ENCODE data around the gene ZNF200. TPM values are rescaled to one million over a fixed set of nuclear protein-coding genes. Genes with fewer than 3 reads are reported as not detected.

ZNF200 gene
- total RNA-seq, 4 donors from 2014 or later, result 5.2 to 10.2 (median 9.1) TPM

DNA sequence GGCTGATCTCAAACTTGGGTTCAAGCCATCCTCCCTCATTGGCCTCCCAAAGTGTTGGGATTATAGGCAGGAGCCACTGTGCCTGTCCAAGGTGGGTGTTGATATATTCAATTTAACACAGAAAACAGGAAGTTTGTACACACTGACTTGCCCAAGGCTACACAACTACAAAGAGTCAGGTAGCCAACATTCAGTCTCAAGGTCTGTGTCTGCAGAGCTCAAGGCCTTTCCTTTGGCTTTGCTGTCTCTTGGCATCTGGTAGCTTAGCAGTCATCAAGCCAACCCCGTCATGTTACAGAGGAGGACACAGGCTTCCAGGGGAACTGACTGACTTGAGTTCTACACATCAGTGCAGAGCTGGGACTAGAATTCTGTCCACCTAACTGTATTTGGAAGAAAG is 33.3 kb upstream of the ZNF200 start:
- 79 to 80% methylated on average over 1 of the region's 1 CpG for WGBS, 2 donors
- TF ChIP-seq EP300 (IDR thresholded peaks at IDR 0.05), result no peak

GRCh38 chr16:3266873-3267537 is 32.0 kb upstream of the ZNF200 start:
- Histone ChIP-seq H3K27ac (no peak overlapping the region), H3K4me1 (peaks cover 0 to 31% (median 0%) of the 10 kb centered on the region in 4 donors), H3K36me3 (peaks cover 0 to 51% (median 0%) of the 10 kb centered on the region in 3 donors), H3K4me3 (no peak overlapping the region), H3K9me3 (peaks cover 0 to 58% (median 0%) of the 10 kb centered on the region in 4 donors), H3K27me3 (no peaks in the 10 kb centered on the region)
- TF ChIP-seq EP300 (IDR thresholded peaks at IDR 0.05) (no peak), CTCF (IDR thresholded peaks at IDR 0.05) (peak in 2 of 5 experiments; percentile 16 to 26)
- DNase-seq (ENCODE audit: low spot score in 2 of 2), result no peak
- 48 to 49% methylated on average over 5 of the region's 5 CpGs for WGBS, 2 donors

More for the DNA sequence above, 33.3 kb upstream of the ZNF200 start:
- no peak for DNase-seq (ENCODE audit: low spot score in 2 of 2)
- Histone ChIP-seq H3K36me3 (peaks cover 0 to 51% (median 0%) of the 10 kb centered on the region in 3 donors), H3K9me3 (peaks cover 0 to 59% (median 0%) of the 10 kb centered on the region in 4 donors), H3K27ac (no peak overlapping the region), H3K4me1 (peaks cover 0 to 28% (median 0%) of the 10 kb centered on the region in 4 donors), H3K4me3 (no peak overlapping the region), H3K27me3 (no peaks in the 10 kb centered on the region)

GRCh38 chr16:3264137-3265036 is 29.4 kb upstream of the ZNF200 start:
- WGBS, 2 donors, result 2 to 3% methylated on average over 51 to 57 of the region's 77 CpGs
- TF ChIP-seq CTCF (IDR thresholded peaks at IDR 0.05) (peak in 2 of 5 experiments; percentile 7 to 55), EP300 (IDR thresholded peaks at IDR 0.05) (peak; percentile 29 to 90), POLR2A (IDR thresholded peaks at IDR 0.05) (peak; percentile 81 to 88)
- peak; percentile 78 to 86 for DNase-seq (ENCODE audit: low spot score in 2 of 2)
- H3K4me3 ChIP-seq, result peak overlapping the region; percentile 67 to 90 (median 78)
- peaks cover 0 to 41% (median 0%) of the 10 kb centered on the region in 4 donors for H3K9me3 ChIP-seq
- H3K27ac ChIP-seq, result peak overlapping the region; percentile 95 to 99 (median 96)
- no peaks in the 10 kb centered on the region for H3K27me3 ChIP-seq
- peaks cover 0 to 46% (median 0%) of the 10 kb centered on the region in 3 donors for H3K36me3 ChIP-seq
- H3K4me1 ChIP-seq, result peaks cover 0 to 31% (median 0%) of the 10 kb centered on the region in 4 donors

DNA sequence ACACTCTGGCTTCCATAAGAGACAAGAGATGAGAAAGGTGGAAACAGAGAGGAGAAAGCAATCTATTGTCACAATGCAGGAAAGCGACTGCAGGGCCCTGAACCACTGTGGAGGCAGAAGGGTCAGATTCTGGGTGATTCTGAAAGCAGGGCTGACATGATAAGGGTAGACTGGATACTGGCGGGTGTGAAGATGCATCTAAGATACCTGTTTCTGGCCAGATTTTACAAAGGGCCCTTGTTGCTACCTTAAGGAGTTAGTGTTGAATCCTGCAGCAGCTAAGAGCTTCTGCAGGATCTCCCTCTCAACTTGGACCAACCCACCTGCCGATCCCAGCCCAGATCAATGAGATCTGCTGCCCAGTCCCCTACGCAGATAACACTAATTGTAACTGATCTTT is 27.6 kb upstream of the ZNF200 start:
- Histone ChIP-seq H3K36me3 (peaks cover 0 to 27% (median 0%) of the 10 kb centered on the region in 3 donors), H3K4me1 (peaks cover 0 to 31% (median 0%) of the 10 kb centered on the region in 4 donors), H3K4me3 (no peak overlapping the region), H3K27ac (no peak overlapping the region), H3K27me3 (no peaks in the 10 kb centered on the region), H3K9me3 (peaks cover 0 to 28% (median 0%) of the 10 kb centered on the region in 4 donors)
- no peak for DNase-seq (ENCODE audit: low spot score in 2 of 2)
- no peak for TF ChIP-seq POLR2A (IDR thresholded peaks at IDR 0.05)
- TF ChIP-seq EP300 (IDR thresholded peaks at IDR 0.05), result no peak
- TF ChIP-seq CTCF (IDR thresholded peaks at IDR 0.05), result no peak
- 91 to 97% methylated on average over 3 to 4 of the region's 4 CpGs for WGBS, 2 donors

- peaks cover 0 to under 1% (median 0%) of the 10 kb centered on the region in 3 donors for H3K36me3 ChIP-seq
- no peak for TF ChIP-seq CTCF (IDR thresholded peaks at IDR 0.05)
- TF ChIP-seq EP300 (IDR thresholded peaks at IDR 0.05), result no peak
- no peak for TF ChIP-seq POLR2A (IDR thresholded peaks at IDR 0.05)
- no peak overlapping the region for H3K27ac ChIP-seq
- DNase-seq (ENCODE audit: low spot score in 2 of 2), result no peak
- peaks cover 0 to 9% (median 2%) of the 10 kb centered on the region in 4 donors for H3K4me1 ChIP-seq
- H3K27me3 ChIP-seq, result no peaks in the 10 kb centered on the region
- peaks cover 0 to 4% (median 0%) of the 10 kb centered on the region in 4 donors for H3K9me3 ChIP-seq
- no peak overlapping the region for H3K4me3 ChIP-seq
- WGBS, 2 donors, result 84 to 86% methylated on average over 8 of the region's 8 CpGs
Measured at GRCh38 chr16:3259836-3260235, 24.9 kb upstream of the ZNF200 start.
